Left cardiac atrium (tissue), 4 donors: ENCODE measurements around the gene GGNBP2. TPM values are rescaled to one million over a fixed set of nuclear protein-coding genes. Genes with fewer than 3 reads are reported as not detected.

Source experiments
- ATAC-seq, 2 donors: fragments of 200-7000 bp; cut with Tn5 transposase; one replicate each; pipeline ENCODE4 v1.9.1; 2020; ENCODE audit warnings: mild to moderate bottlenecking in 2 of 2, moderate library complexity in 2 of 2
- DNase-seq: peaks from one replicate; pipeline ENCODE4 v3.0.0-alpha.2; 2020
- intact Hi-C, 2 donors: fragments of 100-400 bp; cut with DNase I; formaldehyde crosslinking; loops; one replicate each; pipeline versions ENCODE4 v1.14.1 to v1.15.1; 2022 to 2023
- total RNA-seq, 2 donors: library from RNA; stranded (reverse); fragmentation: NEBNext Ultra II Directional; extraction: Animal tissue kit (Norgen Biotek cat#: 25700); gene quantifications; one replicate each; pipeline ENCODE4 v1.2.1, GENCODE V29; 2021
- donor health status: DM: no; HTN: yes; CAD: no.
- donor health status: DM: no; HTN: yes; CAD: no; lungs with severe emphysema.
- donor health status: DM: yes; HTN: yes; CAD: no.
- donor health status: Dilated cardiomyopathy.

GGNBP2 gene
- total RNA-seq, 2 donors from 2014 or later: 44.3 to 50.6 TPM

DNA sequence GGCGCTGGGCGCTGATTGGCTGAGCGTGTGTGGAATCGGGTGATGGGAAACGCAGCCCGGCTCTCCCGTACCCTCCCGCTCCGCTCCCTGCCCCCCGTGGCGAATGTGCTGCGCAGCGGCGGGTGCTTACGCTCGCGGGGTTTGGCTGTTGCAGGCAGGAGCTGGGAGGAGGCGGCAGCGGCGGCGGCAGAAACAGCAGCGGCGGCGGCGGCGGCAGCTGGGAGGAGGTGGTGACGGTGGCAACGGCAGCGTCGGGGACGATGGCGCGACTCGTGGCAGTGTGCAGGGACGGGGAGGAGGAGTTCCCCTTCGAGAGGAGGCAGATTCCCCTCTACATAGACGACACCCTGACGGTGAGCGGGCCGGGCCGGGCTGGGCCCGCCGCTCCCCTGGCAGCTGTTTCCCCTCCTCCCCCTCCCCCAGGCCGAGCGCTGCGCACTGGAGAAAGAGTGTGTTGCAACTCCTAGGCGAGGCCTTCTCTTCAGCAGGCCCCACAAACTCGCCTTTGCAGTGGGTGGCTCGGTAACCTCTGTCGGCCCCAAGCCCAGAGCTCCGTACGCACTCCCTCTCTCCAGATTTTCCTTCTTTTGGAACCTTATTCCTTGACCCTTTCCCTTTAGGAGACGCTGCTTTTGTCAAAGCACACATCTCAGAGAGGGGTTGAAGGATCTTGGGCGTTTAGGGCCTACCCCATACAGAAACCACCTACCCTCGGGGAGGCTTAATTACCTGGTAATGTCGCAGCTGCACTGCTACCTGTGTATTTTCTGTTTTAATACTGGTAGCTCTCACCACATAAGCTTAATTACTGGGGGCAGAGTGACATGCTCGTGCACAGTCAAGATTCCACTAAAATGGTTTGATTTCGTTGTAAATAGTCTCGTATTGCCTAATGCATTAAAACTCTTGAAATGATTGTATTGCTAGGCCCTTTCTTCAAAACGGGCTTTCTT lies 1.0 kb downstream of the GGNBP2 start:
- DNase-seq (peak; percentile 96), ATAC-seq (peak; percentile 93 to 94)
- intact Hi-C loops: no loop called here

DNA sequence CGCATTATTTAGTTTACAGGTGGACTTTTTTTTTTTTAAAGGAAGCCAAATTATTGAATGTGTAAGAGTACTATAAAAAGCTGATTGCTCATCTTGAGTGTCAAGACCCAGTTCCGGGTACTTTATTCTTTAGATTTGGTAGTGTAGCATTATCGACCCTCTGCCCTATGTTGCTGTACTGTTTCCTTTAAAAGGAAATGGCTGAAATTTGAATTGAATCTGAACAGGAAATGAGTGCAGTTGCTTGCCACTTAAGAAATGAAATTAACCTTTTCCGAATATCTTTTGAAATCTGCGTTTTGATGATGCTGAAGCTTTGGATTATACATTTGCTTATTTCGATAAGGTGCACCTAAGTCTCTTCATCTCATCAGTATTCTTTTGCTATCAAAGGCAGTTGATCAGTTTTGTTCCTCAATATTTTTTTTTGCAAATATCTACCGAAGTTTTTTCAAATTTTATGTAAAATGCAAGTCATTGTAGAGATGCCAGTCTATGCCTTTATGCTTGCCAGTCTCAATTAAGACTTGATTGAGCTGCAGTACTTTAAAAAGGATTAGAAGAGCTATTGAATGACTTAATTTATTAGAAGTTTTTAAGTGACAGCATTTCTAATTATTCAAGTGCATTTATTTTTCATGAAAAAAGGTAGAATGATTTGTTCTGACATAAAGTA lies 1.8 kb downstream of the GGNBP2 start:
- intact Hi-C loops: no loop called here
- DNase-seq: no peak
- ATAC-seq: no peak

DNA sequence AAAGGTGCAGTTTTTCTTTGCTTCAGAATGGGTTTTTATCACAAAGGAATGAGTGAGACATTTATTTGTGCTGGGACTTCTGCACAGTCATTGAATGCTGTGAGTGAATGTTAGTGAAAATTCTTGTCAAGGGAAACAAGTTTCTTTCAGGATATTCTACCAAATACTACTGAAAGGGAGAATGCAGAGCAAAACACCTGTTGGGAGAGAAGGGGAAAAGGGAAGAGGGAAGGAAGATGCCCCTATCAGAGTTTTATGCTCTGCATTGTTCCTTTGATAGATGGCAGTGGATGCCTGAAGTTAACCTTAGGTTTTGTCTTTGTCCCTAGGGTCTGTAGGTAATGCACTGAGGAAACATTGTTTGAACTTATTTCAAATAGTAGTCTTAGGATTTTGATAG lies 3.1 kb downstream of the GGNBP2 start:
- ATAC-seq: no peak
- intact Hi-C loops: no loop called here
- DNase-seq: no peak

DNA sequence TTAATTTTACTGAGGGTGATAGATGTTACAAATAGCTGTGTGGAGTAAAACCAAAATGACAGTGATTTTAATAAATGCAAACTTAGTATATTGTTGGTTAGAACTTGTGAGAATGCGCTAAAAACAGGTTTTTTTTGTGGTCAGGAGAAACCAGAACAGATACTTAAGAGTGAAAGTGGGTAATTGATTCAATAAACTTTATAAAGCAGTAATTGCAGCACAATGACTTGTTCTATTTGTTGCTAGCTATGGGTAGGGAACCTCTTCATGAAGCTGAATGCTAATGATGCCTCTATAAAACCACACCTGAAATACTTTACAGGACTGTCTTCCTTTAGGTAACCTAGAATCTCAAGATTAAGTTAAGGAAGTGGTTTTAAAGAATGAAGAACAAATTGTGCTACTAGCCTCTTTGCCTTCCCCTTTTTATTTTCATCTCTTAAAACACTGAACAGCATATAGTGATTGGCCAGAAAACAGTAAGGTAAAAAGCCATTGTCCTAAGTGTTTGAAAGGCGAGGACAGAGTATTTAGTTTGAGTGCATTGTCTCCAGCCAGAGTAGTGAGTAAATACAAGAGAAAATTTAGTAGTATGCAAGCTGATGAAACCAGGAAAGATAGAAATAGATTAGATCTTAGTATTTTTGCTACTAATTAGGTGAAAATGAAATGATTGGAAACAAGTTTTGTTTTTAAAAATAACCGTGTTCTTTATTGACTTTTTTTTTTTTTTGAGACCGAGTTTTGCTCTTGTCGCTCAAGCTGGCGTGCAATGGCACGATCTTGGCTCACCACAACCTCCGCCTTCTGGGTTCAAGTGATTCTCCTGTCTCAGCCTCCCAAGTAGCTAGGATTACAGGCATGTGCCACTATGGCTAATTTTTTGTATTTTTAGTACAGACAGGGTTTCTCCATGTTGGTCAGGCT lies 6.0 kb downstream of the GGNBP2 start:
- DNase-seq: no peak
- intact Hi-C loops: no loop called here

DNA sequence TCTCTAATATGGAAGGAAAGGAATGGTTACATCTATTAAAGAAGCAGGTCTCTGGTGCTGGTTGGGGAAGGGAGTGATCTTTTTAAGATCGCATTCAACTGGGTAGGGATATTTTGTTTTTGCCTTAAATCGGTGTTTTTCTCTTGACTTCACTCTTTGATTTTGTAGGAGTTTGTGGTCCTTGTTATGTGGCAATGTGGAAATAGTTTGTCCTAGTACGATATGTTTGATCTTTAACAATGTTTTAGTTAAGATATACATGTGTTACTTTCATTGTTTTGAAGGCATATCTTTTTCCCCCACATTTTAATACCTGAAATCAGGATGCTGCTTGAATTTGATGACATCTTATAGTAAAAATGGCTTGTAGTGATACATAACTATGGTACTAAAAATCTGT lies 8.7 kb downstream of the GGNBP2 start:
- ATAC-seq (no peak), DNase-seq (no peak)
- intact Hi-C loops: no loop called here

More for the DNA sequence above, 6.0 kb downstream of the GGNBP2 start:
- no peak for ATAC-seq

DNA sequence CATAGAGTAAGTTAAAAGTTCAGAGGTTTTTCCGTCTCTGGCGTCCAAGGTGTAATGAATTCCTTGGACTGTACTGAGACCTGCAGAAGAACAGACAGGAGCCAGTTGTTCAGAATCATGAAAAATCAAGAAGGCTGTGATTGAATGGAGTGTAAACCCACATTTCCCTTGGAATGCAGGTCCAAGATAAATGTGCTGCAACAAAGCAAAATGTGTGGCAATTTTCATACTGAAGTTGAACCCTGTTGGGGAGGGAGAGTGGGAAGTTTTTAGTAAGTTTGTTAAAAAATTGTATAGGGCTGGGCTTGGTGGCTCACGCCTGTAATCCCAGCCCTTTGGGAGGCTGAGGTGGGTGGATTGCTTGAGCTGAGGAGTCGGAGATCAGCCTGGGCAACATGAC lies 21.4 kb downstream of the GGNBP2 start:
- intact Hi-C loops: no loop called here
- ATAC-seq: no peak
- DNase-seq: no peak

DNA sequence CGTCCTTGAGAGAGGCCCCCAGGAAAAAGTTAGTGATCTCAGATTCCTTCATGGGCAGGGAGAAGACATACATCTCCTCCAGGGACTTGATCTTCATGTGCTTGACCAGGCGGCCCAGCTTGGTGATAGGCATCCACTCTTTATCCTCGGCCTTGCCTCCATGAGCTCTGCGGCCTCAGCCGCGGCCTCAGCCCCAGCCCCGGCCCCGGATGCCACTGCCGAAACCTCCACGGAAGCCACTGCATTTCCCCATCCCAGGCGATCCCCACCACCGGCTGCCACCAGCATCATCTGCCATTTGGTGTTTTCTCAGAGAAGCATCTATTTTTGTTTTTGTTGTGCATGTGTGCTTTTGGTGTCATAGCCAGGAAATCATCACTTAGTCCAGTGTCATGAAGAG lies 30.3 kb downstream of the GGNBP2 start:
- intact Hi-C loops: no loop called here
- DNase-seq: no peak
- ATAC-seq: no peak

DNA sequence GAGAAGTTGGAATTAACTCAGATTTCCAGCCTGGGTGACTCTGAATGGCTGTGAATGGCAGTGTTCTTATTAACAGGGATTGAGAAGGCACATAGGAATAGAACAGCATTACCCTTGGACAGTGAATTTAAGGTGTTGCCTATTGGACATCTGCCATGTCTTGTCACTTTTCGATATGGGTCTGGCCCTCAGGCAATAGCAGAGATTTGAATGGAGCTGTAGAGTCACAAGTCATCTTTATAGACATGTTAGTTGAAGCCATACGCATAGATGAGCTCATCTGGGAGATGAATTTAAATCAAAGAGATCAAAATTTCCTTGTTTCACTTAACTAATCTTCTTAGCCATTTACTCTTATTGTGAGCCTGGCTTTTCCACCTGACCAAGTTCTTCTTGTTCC lies 32.1 kb downstream of the GGNBP2 start:
- ATAC-seq (no peak), DNase-seq (no peak)
- intact Hi-C loops: no loop called here

DNA sequence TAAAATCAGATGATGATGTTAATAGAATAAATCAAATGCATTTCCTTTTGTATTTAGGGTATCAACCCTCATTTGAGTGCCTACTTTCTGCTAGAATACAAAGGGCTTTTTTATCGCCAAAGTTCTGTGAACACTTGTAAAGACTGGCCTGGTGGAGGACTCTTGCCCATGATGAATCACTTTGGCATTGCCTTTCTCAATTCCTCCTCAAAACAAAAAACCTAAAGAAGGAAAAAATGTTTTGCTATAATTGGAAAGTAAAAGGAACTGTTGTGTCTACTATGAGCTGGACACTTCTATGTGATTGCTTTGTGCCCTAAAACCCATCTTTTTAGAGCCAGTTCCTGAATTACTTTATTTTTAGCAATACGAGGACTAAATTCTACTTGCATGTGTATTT lies 34.0 kb downstream of the GGNBP2 start:
- DNase-seq (no peak), ATAC-seq (no peak)
- intact Hi-C loops: no loop called here

DNA sequence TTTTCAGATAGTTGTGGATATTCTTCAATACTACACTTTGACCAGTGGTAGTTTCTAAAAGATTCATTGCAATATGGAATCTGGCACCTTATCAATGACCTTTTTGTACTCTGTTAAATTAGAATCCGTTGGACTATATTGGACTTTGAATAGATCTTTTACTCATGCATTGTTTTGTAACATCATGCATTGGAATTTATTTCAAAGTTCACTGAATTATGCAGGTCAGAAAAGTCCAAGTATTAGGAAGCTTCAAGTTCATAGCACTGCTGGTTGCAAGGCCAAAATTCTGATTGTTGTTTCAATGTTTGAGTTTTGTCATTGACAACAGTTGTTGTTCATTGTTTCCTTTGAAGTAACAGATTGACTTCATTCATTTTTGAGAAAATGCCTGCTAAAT lies 39.1 kb downstream of the GGNBP2 start:
- ATAC-seq (no peak), DNase-seq (no peak)
- intact Hi-C loops: no loop called here

DNA sequence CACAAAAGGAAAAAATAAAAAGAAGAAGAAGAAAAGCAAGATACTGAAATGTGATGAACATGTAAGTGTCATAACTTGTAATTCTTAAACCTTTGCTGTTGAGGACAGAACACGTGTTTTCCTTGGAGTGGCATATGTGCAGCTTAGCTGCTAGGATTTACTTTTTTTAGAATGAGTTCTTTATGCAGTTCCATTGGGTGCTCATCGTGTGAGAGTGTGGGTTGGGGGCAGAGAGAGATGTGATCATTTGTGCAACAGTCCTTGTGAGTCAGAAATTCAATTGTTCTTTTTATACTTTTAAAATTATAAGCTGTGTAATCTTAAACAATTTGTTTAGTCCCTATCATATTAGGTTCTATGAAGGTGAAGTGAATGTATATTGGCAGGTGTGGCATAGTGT lies 41.4 kb downstream of the GGNBP2 start:
- ATAC-seq (no peak), DNase-seq (no peak)
- intact Hi-C loops: no loop called here

DNA sequence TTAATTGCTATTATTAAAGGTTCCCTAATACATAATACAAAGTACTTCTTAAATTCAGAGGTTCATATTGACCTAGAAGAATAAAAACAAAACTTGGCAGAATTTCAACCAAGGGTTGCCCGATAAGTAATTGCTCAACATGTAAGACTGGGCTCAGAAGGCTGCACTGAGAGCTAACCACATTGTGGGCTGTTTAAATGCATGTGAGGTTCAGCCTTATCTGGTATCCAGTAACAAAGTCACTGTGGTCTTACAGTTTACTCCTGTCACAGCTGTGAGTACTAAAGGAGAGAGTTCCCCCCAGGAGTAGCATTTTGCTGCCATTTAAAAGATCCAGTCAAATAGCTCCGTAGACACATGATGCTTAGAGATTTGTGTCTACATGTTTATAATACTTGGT lies 45.4 kb downstream of the GGNBP2 start:
- ATAC-seq (no peak), DNase-seq (no peak)
- intact Hi-C loops: loop anchor here in 1 of 2 donors (5.0 kb wide), 1 partner anchor 53 kb away; no protein-coding TSS in a partner anchor

DNA sequence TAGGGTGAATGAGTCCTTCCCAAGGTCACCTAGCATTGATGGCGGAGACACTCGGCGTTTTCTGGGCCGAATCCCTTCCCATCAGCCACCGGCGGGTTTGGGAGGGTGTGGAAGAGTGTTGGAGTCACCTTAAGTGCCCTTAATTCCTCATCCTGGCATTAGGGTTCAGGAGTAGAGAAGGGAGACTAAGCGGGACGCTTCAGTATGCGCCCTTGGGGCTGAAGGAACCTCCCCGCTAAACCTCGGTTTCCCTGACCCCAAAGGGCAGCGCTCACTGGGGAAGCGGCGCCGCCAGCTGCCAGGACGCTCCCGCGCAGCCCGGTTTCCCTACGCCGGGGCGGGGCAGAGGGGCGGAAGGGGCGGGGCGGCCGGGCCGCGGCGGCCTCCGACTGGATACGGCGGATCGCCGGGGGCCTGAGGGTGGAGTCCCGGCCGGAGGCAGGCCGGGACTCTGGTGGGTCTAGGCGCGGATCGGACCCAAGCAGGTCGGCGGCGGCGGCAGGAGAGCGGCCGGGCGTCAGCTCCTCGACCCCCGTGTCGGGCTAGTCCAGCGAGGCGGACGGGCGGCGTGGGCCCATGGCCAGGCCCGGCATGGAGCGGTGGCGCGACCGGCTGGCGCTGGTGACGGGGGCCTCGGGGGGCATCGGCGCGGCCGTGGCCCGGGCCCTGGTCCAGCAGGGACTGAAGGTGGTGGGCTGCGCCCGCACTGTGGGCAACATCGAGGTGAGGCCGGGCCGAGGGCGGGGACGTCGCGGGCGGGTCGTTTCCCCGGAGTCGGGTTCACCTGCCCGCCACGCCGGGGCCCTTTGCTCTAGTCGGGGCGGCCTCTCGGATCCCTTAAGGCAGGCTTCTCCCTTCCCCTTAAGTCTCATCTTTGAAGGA lies 47.0 kb downstream of the GGNBP2 start, which contains the start of gene DHRS11:
DHRS11 (plus strand) TSS at position 446 of the 882 bp plus-strand sequence; CDS start at position 577, 131 bp downstream.
- intact Hi-C loops: loop anchor here in 1 of 2 donors (5.0 kb wide), 1 partner anchor 54 kb away; no protein-coding TSS in a partner anchor
- DNase-seq (peak; percentile 90), ATAC-seq (peak; percentile 95 to 96)

DNA sequence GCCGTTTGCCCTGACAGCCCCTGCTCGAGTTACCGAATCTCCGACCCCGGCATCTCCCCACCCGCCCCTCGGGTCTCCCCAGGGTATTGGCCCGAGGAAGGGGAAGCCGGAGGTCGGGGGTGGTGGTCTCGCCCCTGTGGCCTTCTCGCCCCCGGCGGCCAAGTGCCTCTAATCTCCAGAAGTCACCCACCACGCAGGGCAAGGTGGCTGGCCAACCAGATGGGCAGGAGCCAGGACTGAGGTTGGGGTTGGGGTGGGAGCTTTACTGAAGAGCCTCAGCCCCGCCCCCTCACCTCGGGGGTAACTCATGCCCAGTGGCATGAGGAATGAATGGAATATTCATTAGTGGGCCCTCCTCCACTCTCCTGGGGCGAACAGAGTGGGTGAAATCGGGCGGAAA lies 47.6 kb downstream of the GGNBP2 start:
- ATAC-seq (peak; percentile 42 to 70), DNase-seq (no peak)
- intact Hi-C loops: loop anchor here in 1 of 2 donors (5.0 kb wide), 1 partner anchor 55 kb away; no protein-coding TSS in a partner anchor

DNA sequence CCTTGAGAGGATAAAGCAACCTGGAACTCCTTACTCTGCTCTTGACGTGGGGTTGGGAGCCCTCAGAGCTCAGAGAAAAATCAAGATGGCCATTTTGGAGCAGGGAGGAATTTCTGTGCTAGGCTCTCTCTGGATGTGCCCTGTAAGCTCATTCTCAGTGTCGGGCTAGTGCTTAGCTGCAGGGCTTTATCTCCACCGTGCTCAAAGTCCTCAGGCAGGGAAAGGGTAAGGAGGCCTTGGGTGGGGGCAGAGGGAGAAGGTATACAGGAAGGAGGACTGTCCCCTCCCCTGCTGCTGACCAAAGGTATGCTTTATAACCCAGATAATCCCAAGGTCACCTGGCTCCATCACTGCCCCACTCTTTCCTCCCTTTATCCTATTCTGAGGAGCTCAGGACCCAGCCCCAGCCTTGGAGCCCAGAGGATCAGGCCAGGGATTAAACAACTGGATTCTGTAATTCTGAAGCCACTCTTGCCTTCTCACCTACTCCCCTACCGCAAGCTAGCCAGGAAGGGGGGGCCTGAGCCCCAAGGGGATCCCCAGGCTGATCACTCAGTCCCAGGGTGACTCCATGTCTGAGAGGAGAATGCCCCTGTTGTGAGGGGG lies 48.1 kb downstream of the GGNBP2 start:
- intact Hi-C loops: loop anchor here in 1 of 2 donors (5.0 kb wide), 1 partner anchor 56 kb away; no protein-coding TSS in a partner anchor
- peak; percentile 1 to 12 for ATAC-seq

DNA sequence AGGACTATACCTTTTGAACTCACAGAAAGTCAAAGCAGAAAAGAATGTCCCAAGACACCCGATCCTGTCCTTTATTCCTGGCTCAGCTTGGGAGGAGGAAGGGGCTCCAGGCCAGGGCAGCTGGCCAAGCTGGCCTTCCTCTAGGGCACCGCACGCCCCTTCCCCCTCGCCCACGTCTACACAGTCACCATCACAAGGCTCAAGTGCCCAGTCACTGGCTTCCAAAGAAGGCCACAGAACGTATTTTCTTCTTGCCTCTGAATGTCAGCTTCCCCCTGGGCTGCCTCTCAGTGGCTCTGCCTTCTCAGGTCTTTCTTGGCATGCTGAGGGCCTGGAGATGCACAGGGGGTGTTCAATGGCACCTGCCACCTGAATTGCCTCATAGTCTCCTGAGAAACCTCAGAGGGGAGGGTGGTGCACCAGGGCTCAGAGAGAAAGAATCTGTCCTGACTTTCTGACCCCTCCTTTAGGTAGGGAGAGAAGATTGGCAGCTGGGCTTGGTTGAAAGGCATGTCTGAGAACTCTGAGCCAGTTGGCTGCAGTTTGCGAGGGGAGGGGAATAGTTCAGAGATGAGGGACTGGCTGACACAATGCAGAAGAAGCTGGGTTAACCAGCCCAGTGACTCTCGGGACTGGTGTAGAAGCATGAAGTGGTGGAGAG lies 49.1 kb downstream of the GGNBP2 start:
- ATAC-seq (peak; percentile 7 to 14), DNase-seq (no peak)
- intact Hi-C loops: loop anchor here in 1 of 2 donors (5.0 kb wide), 1 partner anchor 56 kb away; no protein-coding TSS in a partner anchor

More for the DNA sequence above, 48.1 kb downstream of the GGNBP2 start:
- no peak for DNase-seq
